ENCODE data around the gene SAV1. TPM values are rescaled to one million over a fixed set of nuclear protein-coding genes. Genes with fewer than 3 reads are reported as not detected.

The SAV1 gene
- total and polyA plus RNA-seq, 2 experiments from 2014 or later: 74.2 to 82.8 TPM

GRCh38 chr14:50612806-50613205 lies 55.3 kb downstream of the SAV1 start (continued):
- TF ChIP-seq, protein P1, sequence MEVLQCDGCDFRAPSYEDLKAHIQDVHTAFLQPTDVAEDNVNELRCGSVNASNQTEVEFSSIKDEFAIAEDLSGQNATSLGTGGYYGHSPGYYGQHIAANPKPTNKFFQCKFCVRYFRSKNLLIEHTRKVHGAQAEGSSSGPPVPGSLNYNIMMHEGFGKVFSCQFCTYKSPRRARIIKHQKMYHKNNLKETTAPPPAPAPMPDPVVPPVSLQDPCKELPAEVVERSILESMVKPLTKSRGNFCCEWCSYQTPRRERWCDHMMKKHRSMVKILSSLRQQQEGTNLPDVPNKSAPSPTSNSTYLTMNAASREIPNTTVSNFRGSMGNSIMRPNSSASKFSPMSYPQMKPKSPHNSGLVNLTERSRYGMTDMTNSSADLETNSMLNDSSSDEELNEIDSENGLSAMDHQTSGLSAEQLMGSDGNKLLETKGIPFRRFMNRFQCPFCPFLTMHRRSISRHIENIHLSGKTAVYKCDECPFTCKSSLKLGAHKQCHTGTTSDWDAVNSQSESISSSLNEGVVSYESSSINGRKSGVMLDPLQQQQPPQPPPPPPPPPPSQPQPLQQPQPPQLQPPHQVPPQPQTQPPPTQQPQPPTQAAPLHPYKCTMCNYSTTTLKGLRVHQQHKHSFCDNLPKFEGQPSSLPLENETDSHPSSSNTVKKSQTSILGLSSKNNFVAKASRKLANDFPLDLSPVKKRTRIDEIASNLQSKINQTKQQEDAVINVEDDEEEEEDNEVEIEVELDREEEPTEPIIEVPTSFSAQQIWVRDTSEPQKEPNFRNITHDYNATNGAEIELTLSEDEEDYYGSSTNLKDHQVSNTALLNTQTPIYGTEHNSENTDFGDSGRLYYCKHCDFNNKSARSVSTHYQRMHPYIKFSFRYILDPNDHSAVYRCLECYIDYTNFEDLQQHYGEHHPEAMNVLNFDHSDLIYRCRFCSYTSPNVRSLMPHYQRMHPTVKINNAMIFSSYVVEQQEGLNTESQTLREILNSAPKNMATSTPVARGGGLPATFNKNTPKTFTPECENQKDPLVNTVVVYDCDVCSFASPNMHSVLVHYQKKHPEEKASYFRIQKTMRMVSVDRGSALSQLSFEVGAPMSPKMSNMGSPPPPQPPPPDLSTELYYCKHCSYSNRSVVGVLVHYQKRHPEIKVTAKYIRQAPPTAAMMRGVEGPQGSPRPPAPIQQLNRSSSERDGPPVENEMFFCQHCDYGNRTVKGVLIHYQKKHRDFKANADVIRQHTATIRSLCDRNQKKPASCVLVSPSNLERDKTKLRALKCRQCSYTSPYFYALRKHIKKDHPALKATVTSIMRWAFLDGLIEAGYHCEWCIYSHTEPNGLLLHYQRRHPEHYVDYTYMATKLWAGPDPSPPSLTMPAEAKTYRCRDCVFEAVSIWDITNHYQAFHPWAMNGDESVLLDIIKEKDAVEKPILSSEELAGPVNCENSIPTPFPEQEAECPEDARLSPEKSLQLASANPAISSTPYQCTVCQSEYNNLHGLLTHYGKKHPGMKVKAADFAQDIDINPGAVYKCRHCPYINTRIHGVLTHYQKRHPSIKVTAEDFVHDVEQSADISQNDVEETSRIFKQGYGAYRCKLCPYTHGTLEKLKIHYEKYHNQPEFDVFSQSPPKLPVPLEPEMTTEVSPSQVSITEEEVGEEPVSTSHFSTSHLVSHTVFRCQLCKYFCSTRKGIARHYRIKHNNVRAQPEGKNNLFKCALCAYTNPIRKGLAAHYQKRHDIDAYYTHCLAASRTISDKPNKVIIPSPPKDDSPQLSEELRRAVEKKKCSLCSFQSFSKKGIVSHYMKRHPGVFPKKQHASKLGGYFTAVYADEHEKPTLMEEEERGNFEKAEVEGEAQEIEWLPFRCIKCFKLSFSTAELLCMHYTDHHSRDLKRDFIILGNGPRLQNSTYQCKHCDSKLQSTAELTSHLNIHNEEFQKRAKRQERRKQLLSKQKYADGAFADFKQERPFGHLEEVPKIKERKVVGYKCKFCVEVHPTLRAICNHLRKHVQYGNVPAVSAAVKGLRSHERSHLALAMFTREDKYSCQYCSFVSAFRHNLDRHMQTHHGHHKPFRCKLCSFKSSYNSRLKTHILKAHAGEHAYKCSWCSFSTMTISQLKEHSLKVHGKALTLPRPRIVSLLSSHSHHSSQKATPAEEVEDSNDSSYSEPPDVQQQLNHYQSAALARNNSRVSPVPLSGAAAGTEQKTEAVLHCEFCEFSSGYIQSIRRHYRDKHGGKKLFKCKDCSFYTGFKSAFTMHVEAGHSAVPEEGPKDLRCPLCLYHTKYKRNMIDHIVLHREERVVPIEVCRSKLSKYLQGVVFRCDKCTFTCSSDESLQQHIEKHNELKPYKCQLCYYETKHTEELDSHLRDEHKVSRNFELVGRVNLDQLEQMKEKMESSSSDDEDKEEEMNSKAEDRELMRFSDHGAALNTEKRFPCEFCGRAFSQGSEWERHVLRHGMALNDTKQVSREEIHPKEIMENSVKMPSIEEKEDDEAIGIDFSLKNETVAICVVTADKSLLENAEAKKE (CRISPR knock-in tag; IDR thresholded peaks at IDR 0.05): no peak
- TF ChIP-seq, protein P2, sequence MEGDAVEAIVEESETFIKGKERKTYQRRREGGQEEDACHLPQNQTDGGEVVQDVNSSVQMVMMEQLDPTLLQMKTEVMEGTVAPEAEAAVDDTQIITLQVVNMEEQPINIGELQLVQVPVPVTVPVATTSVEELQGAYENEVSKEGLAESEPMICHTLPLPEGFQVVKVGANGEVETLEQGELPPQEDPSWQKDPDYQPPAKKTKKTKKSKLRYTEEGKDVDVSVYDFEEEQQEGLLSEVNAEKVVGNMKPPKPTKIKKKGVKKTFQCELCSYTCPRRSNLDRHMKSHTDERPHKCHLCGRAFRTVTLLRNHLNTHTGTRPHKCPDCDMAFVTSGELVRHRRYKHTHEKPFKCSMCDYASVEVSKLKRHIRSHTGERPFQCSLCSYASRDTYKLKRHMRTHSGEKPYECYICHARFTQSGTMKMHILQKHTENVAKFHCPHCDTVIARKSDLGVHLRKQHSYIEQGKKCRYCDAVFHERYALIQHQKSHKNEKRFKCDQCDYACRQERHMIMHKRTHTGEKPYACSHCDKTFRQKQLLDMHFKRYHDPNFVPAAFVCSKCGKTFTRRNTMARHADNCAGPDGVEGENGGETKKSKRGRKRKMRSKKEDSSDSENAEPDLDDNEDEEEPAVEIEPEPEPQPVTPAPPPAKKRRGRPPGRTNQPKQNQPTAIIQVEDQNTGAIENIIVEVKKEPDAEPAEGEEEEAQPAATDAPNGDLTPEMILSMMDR (conservative IDR thresholded peaks at IDR 0.05; ENCODE audit: low read depth in 2 of 2): no peak
- no peak for TF ChIP-seq CREB1 (CRISPR knock-in tag; IDR thresholded peaks at IDR 0.05; ENCODE audit: low read depth)
- TF ChIP-seq EZH2phosphoT487 (IDR thresholded peaks at IDR 0.05; ENCODE audit: unreplicated experiment): no peak

DNA sequence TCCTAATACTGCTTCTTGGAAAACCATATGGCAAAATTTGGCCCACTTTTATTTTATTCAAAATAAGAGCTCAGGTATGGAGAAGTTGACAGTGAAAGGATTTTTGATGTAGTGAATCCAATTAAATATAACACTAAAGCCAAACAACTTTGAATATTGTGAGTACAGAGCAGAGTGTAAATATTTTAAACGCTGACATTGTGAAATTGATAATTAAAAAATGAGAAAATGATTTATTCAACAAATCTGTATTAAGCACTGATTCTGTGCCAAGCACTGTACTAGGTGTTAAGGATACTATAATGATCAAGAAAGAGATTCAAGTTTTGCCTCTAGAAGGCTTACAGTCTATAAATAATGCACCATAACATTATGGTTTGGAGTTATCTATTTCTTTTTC lies 57.6 kb downstream of the SAV1 start:
- Histone ChIP-seq H3K79me2 (replicated peaks; ENCODE audit: insufficient read depth) (no peaks in the 10 kb centered on the region), H3K4me2 (no peak overlapping the region), H3K27me3 (ENCODE audit: insufficient read depth) (no peaks in the 10 kb centered on the region), H3K4me3 (no peak overlapping the region), H3F3A (replicated peaks; ENCODE audit: low read depth) (no peaks in the 10 kb centered on the region), H3K9me2 (ENCODE audit: insufficient read depth) (no peaks in the 10 kb centered on the region), H3K36me3 (ENCODE audit: insufficient read depth) (no peaks in the 10 kb centered on the region), H3K4me1 (ENCODE audit: insufficient read depth) (no peaks in the 10 kb centered on the region), H2AFZ (no peak overlapping the region), H4K20me1 (replicated peaks; ENCODE audit: insufficient read depth) (no peaks in the 10 kb centered on the region), H3K27ac (ENCODE audit: low read depth) (no peak overlapping the region)
- no peaks in the 10 kb centered on the region for H3K36me3 Mint-ChIP-seq (ENCODE audit: low read depth)
- H3K9me3 Mint-ChIP-seq: no peaks in the 10 kb centered on the region
- H3K27me3 Mint-ChIP-seq (ENCODE audit: insufficient read depth, low read depth, poor library complexity): no peaks in the 10 kb centered on the region
- H3K4me1 Mint-ChIP-seq: no peaks in the 10 kb centered on the region
- ATAC-seq (no peak), DNase-seq (ENCODE audit: low spot score) (no peak)
- no peak overlapping the region for H3K4me3 Mint-ChIP-seq
- no peak overlapping the region for H3K27ac Mint-ChIP-seq
- TF ChIP-seq EZH2 (IDR thresholded peaks at IDR 0.05; ENCODE audit: low read depth, unreplicated experiment): no peak
- no peak for TF ChIP-seq ZNF331 (CRISPR knock-in tag; IDR thresholded peaks at IDR 0.05; ENCODE audit: low read depth)
- TF ChIP-seq ETS1 (IDR thresholded peaks at IDR 0.05): no peak
- TF ChIP-seq, protein P1 (CRISPR knock-in tag; IDR thresholded peaks at IDR 0.05): no peak

Data from GM23338 (cell line).